MM.1S (cell line): ENCODE data around the gene LRRC26.

Experiments
- EZH2 ChIP-seq: fragments of 300-600 bp; sonication (generic); optimal IDR thresholded peaks from 2 replicates; pipeline ENCODE3; 2017; ENCODE audit warnings: low read depth, mild to moderate bottlenecking, antibody characterized with exemption, low read length, mixed read lengths
- EZH2phosphoT487 ChIP-seq: fragments of 300-600 bp; sonication (generic); IDR thresholded peaks from 2 replicates; pipeline ENCODE4 v1.6.1; 2018; ENCODE audit warnings: antibody characterized with exemption, low read length
- TF ChIP-seq, protein P1 (sequence below): fragments of 300-600 bp; sonication (generic); IDR thresholded peaks from 2 replicates; pipeline ENCODE4 v1.5.1; 2016; ENCODE audit warnings: antibody characterized with exemption, low read length, mixed read lengths

GRCh38 chr9:137138058-137138721, 31.7 kb downstream of the LRRC26 start:
- TF ChIP-seq EZH2 = no peak
- TF ChIP-seq, protein P1, sequence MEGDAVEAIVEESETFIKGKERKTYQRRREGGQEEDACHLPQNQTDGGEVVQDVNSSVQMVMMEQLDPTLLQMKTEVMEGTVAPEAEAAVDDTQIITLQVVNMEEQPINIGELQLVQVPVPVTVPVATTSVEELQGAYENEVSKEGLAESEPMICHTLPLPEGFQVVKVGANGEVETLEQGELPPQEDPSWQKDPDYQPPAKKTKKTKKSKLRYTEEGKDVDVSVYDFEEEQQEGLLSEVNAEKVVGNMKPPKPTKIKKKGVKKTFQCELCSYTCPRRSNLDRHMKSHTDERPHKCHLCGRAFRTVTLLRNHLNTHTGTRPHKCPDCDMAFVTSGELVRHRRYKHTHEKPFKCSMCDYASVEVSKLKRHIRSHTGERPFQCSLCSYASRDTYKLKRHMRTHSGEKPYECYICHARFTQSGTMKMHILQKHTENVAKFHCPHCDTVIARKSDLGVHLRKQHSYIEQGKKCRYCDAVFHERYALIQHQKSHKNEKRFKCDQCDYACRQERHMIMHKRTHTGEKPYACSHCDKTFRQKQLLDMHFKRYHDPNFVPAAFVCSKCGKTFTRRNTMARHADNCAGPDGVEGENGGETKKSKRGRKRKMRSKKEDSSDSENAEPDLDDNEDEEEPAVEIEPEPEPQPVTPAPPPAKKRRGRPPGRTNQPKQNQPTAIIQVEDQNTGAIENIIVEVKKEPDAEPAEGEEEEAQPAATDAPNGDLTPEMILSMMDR = no peak
- no peak for TF ChIP-seq EZH2phosphoT487
